PFSK-1 (cell line): ENCODE measurements around the gene LIME1.

Experiments
- FOXP2 ChIP-seq: optimal IDR thresholded peaks from 2 replicates; pipeline ENCODE3; 2011; ENCODE audit warnings: borderline replicate concordance, control low read depth, inconsistent platforms; ENCODE audit not compliant: insufficient read depth; ENCODE audit errors: extremely low read length, extremely low read depth
- POLR2AphosphoS5 ChIP-seq: IDR thresholded peaks from 2 replicates; pipeline ENCODE4 v1.6.1; 2012; ENCODE audit warnings: low read depth, mild to moderate bottlenecking, control low read depth, low read length, moderate library complexity
- REST ChIP-seq, 2 experiments: IDR thresholded peaks; 2 replicates each; pipeline versions ENCODE4 v1.6.1 to v1.8.0; 2011 to 2012; ENCODE audit warnings: low read depth in 2 of 2, low read length in 2 of 2, control low read depth in 1 of 2, inconsistent platforms in 1 of 2, mild to moderate bottlenecking in 1 of 2, moderate library complexity in 1 of 2; ENCODE audit not compliant: insufficient read depth in 1 of 2
- SIN3A ChIP-seq: IDR thresholded peaks from 2 replicates; pipeline ENCODE4 v1.6.1; 2012; ENCODE audit warnings: mild to moderate bottlenecking, low read length, moderate library complexity, borderline replicate concordance; ENCODE audit not compliant: insufficient read depth
- TAF1 ChIP-seq: IDR thresholded peaks from 2 replicates; pipeline ENCODE4 v1.6.1; 2012; ENCODE audit warnings: low read length, control low read depth, borderline replicate concordance; ENCODE audit not compliant: insufficient read depth

The LIME1 gene

DNA sequence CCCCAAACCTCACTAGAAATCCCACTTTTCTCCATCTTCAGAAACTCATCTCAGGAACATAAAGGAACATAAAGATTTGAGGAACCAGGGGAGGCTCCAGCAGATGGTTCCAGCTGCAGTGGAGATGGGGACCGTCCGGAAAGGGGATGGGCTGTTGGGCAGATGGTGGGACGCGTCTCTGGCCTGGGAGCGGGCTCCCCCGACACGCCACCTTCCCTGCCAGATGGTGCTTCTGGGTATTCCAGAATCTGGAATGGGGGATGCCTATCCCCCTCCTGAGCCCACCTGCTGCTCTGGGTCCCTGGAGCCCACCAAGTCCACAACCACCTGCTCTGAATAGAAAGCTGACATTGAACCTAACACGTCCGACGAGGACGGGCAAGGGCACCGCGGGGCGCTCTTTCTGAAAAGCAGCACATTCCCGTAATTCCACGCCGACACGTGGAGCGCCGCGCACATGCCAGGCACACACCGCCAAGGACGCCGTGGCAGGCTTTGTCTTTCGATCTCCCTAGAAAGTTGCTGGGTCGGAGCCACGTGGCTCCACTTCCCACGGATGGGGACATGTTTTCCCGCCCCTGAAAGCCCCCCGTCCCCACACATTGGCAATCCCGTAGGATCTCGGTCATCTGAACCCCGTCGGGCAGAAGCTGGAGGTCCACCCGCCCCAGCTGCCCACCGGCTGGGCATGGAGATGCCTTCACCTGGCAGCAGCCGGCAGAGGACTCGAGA, 30.4 kb downstream of the LIME1 start:
- no peak for TF ChIP-seq TAF1
- TF ChIP-seq POLR2AphosphoS5, result no peak
- TF ChIP-seq REST (IDR thresholded peaks at IDR 0.05; ENCODE audit: insufficient read depth in 1 of 2, low read depth in 2 of 2, low read length in 2 of 2), result no peak
- TF ChIP-seq FOXP2, result no peak
- no peak for TF ChIP-seq SIN3A

- TF ChIP-seq SIN3A, result no peak
- no peak for TF ChIP-seq REST (IDR thresholded peaks at IDR 0.05; ENCODE audit: insufficient read depth in 1 of 2, low read depth in 2 of 2, low read length in 2 of 2)
- TF ChIP-seq TAF1, result no peak
- no peak for TF ChIP-seq POLR2AphosphoS5
- TF ChIP-seq FOXP2, result no peak
Observed at GRCh38 chr20:63767456-63767855, 31.0 kb downstream of the LIME1 start.

GRCh38 chr20:63767886-63768285, 31.4 kb downstream of the LIME1 start:
- no peak for TF ChIP-seq SIN3A
- TF ChIP-seq FOXP2, result no peak
- TF ChIP-seq POLR2AphosphoS5, result no peak
- TF ChIP-seq REST (IDR thresholded peaks at IDR 0.05; ENCODE audit: insufficient read depth in 1 of 2, low read depth in 2 of 2, low read length in 2 of 2), result no peak
- TF ChIP-seq TAF1, result no peak

DNA sequence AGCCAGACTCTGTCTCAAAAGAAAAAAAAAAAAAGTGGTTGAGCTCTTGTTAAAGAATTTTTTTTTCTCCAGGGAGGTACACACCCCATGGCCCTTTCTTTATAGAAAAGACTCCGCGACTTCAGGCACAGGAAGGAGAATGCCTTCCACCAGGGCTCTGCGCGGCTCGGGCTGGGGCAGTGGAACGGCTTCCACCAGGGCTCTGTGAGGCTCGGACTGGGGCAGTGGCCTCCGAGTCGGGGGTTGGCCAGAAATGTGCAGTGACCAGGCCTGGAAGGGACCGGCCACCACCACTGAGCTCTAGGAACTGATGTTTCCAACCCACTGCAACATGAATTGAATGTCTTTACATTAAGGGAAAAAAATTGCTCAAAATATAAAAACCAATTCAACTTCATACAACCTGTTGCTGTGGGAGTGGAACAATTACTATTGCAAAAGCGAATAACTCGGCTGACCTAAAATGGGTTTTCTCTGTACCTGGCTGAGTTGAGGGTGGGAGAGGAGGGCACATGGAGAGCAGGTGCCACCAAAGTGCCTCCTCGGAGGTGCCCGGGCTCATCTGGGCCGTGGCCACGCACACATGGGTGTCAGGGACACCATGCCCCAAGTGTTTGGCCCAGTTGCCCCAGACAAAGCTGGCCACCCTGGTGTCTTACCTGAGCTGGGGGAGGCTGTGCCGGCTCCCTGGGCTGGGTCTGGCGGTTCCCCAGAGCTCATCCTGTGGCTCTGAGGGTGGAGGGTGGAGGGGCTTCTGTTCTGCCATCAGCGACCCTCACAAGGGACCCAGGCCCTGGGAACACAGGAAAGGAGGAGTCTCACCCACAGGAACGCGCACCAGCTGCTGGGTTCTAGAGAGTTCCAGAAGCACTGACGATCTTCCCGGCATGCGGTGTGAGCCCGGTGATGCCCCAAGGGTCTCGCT, 32.4 kb downstream of the LIME1 start:
- TF ChIP-seq REST (IDR thresholded peaks at IDR 0.05; ENCODE audit: insufficient read depth in 1 of 2, low read depth in 2 of 2, low read length in 2 of 2) (no peak), FOXP2 (no peak), POLR2AphosphoS5 (no peak), SIN3A (no peak), TAF1 (no peak)
